ENCODE results near the gene CATSPERZ. TPM values are rescaled to one million over a fixed set of nuclear protein-coding genes. Genes with fewer than 3 reads are reported as not detected.

The CATSPERZ gene
- total RNA-seq, 1 donor from 2014 or later = 1.0 TPM

- TF ChIP-seq, protein P1, sequence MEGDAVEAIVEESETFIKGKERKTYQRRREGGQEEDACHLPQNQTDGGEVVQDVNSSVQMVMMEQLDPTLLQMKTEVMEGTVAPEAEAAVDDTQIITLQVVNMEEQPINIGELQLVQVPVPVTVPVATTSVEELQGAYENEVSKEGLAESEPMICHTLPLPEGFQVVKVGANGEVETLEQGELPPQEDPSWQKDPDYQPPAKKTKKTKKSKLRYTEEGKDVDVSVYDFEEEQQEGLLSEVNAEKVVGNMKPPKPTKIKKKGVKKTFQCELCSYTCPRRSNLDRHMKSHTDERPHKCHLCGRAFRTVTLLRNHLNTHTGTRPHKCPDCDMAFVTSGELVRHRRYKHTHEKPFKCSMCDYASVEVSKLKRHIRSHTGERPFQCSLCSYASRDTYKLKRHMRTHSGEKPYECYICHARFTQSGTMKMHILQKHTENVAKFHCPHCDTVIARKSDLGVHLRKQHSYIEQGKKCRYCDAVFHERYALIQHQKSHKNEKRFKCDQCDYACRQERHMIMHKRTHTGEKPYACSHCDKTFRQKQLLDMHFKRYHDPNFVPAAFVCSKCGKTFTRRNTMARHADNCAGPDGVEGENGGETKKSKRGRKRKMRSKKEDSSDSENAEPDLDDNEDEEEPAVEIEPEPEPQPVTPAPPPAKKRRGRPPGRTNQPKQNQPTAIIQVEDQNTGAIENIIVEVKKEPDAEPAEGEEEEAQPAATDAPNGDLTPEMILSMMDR (IDR thresholded peaks at IDR 0.05) = no peak
- H3K4me1 Mint-ChIP-seq (ENCODE audit: low read depth) = no peaks in the 10 kb centered on the region
- H3K27ac Mint-ChIP-seq (ENCODE audit: unreplicated experiment) = no peak overlapping the region
- H3K36me3 Mint-ChIP-seq (ENCODE audit: low read depth) = no peaks in the 10 kb centered on the region
- H3K27me3 Mint-ChIP-seq (ENCODE audit: low read depth) = no peaks in the 10 kb centered on the region
- no peak overlapping the region for H3K4me3 Mint-ChIP-seq (ENCODE audit: unreplicated experiment)
- DNase-seq (ENCODE audit: low spot score) = no peak
- no peaks in the 10 kb centered on the region for H3K9me3 Mint-ChIP-seq (ENCODE audit: low read depth)
Measured at GRCh38 chr11:64344787-64345186, 44.6 kb downstream of the CATSPERZ start.

GRCh38 chr11:64347193-64347867 lies 47.2 kb downstream of the CATSPERZ start:
- no peaks in the 10 kb centered on the region for H3K27me3 Mint-ChIP-seq (ENCODE audit: low read depth)
- H3K4me3 Mint-ChIP-seq (ENCODE audit: unreplicated experiment) = no peak overlapping the region
- no peaks in the 10 kb centered on the region for H3K9me3 Mint-ChIP-seq (ENCODE audit: low read depth)
- DNase-seq (ENCODE audit: low spot score) = no peak
- H3K27ac Mint-ChIP-seq (ENCODE audit: unreplicated experiment) = no peak overlapping the region
- TF ChIP-seq, protein P1 (IDR thresholded peaks at IDR 0.05) = no peak
- H3K4me1 Mint-ChIP-seq (ENCODE audit: low read depth) = no peaks in the 10 kb centered on the region
- H3K36me3 Mint-ChIP-seq (ENCODE audit: low read depth) = no peaks in the 10 kb centered on the region

GRCh38 chr11:64348383-64349024 lies 48.3 kb downstream of the CATSPERZ start:
- no peak for DNase-seq (ENCODE audit: low spot score)

GRCh38 chr11:64349025-64349387 lies 48.8 kb downstream of the CATSPERZ start:
- H3K4me3 Mint-ChIP-seq (ENCODE audit: unreplicated experiment) = no peak overlapping the region
- no peaks in the 10 kb centered on the region for H3K4me1 Mint-ChIP-seq (ENCODE audit: low read depth)
- H3K36me3 Mint-ChIP-seq (ENCODE audit: low read depth) = no peaks in the 10 kb centered on the region
- no peaks in the 10 kb centered on the region for H3K27me3 Mint-ChIP-seq (ENCODE audit: low read depth)
- H3K9me3 Mint-ChIP-seq (ENCODE audit: low read depth) = no peaks in the 10 kb centered on the region
- TF ChIP-seq, protein P1 (IDR thresholded peaks at IDR 0.05) = no peak
- no peak overlapping the region for H3K27ac Mint-ChIP-seq (ENCODE audit: unreplicated experiment)
- DNase-seq (ENCODE audit: low spot score) = no peak

More at GRCh38 chr11:64348383-64349024, 48.3 kb downstream of the CATSPERZ start:
- no peaks in the 10 kb centered on the region for H3K36me3 Mint-ChIP-seq (ENCODE audit: low read depth)
- H3K4me3 Mint-ChIP-seq (ENCODE audit: unreplicated experiment) = no peak overlapping the region
- TF ChIP-seq, protein P1 (IDR thresholded peaks at IDR 0.05) = no peak
- H3K4me1 Mint-ChIP-seq (ENCODE audit: low read depth) = no peaks in the 10 kb centered on the region
- H3K27ac Mint-ChIP-seq (ENCODE audit: unreplicated experiment) = no peak overlapping the region
- H3K27me3 Mint-ChIP-seq (ENCODE audit: low read depth) = no peaks in the 10 kb centered on the region
- H3K9me3 Mint-ChIP-seq (ENCODE audit: low read depth) = no peaks in the 10 kb centered on the region

GRCh38 chr11:64349404-64349803 lies 49.2 kb downstream of the CATSPERZ start:
- no peak overlapping the region for H3K27ac Mint-ChIP-seq (ENCODE audit: unreplicated experiment)
- H3K9me3 Mint-ChIP-seq (ENCODE audit: low read depth) = no peaks in the 10 kb centered on the region
- H3K4me3 Mint-ChIP-seq (ENCODE audit: unreplicated experiment) = no peak overlapping the region
- H3K27me3 Mint-ChIP-seq (ENCODE audit: low read depth) = no peaks in the 10 kb centered on the region
- no peaks in the 10 kb centered on the region for H3K4me1 Mint-ChIP-seq (ENCODE audit: low read depth)
- TF ChIP-seq, protein P1 (IDR thresholded peaks at IDR 0.05) = no peak
- DNase-seq (ENCODE audit: low spot score) = no peak
- H3K36me3 Mint-ChIP-seq (ENCODE audit: low read depth) = no peaks in the 10 kb centered on the region
